NCI-H1105 (cell line): ENCODE data around the gene SNAP47.
A peak's percentile ranks its signal among the peaks of the same experiment; 100 is the strongest.

ENCODE experiments used
- DNase-seq: peaks from one replicate; lab custom pipeline; 2025; lab: John Stamatoyannopoulos, UW

SNAP47 gene

GRCh38 chr1:227749225-227749624 lies 14.0 kb downstream of the SNAP47 start:
- DNase-seq: no peak

- no peak for DNase-seq
These were observed 14.9 kb downstream of the SNAP47 start for GRCh38 chr1:227749916-227750710.

GRCh38 chr1:227753999-227754711 lies 18.9 kb downstream of the SNAP47 start:
- no peak for DNase-seq

- DNase-seq: no peak
These were observed 19.7 kb downstream of the SNAP47 start for GRCh38 chr1:227754958-227755357.

GRCh38 chr1:227756172-227756959 lies 21.1 kb downstream of the SNAP47 start:
- no peak for DNase-seq

GRCh38 chr1:227757781-227758180 lies 22.5 kb downstream of the SNAP47 start:
- no peak for DNase-seq

- no peak for DNase-seq
These were observed 23.1 kb downstream of the SNAP47 start for GRCh38 chr1:227758366-227758765.

- no peak for DNase-seq
These were observed 24.4 kb downstream of the SNAP47 start for GRCh38 chr1:227759341-227760300.

- no peak for DNase-seq
These were observed 25.1 kb downstream of the SNAP47 start for GRCh38 chr1:227760377-227760776.

- no peak for DNase-seq
These were observed 26.5 kb downstream of the SNAP47 start for GRCh38 chr1:227761621-227762230.

- DNase-seq: peak; percentile 63
These were observed 27.1 kb downstream of the SNAP47 start for GRCh38 chr1:227762231-227762911.

GRCh38 chr1:227763246-227764018 lies 28.2 kb downstream of the SNAP47 start:
- no peak for DNase-seq

GRCh38 chr1:227764019-227764391 lies 28.8 kb downstream of the SNAP47 start:
- DNase-seq: no peak

- no peak for DNase-seq
These were observed 30.2 kb downstream of the SNAP47 start for GRCh38 chr1:227765261-227766014.

- peak; percentile 21 for DNase-seq
These were observed 30.9 kb downstream of the SNAP47 start for GRCh38 chr1:227766015-227766634.

GRCh38 chr1:227766653-227767277 lies 31.5 kb downstream of the SNAP47 start:
- no peak for DNase-seq

- no peak for DNase-seq
These were observed 32.3 kb downstream of the SNAP47 start for GRCh38 chr1:227767401-227768124.
